Body of pancreas (tissue), 4 donors: ENCODE results near the gene KRT33A. TPM values are rescaled to one million over a fixed set of nuclear protein-coding genes. Genes with fewer than 3 reads are reported as not detected.

ENCODE experiments used
- ATAC-seq: fragments of 150-250 bp; one replicate; pipeline ENCODE4 v1.9.1; 2016
- DNase-seq, 4 donors: peaks; one replicate each; pipeline ENCODE4 v3.0.0-alpha.2; 2019
- H3K27ac ChIP-seq, 4 donors: fragments of 200-600 bp; sonication (generic); 1 replicate in 3 of 4; 2 replicates in 1 of 4; pipeline versions ENCODE4 v1.5.1 to v1.6.1; 2016 to 2019; ENCODE audit warnings: mild to moderate bottlenecking in 1 of 4, mixed read lengths in 1 of 4, moderate library complexity in 1 of 4
- H3K27me3 ChIP-seq, 2 donors: fragments of 200-600 bp; sonication (generic); one replicate each; pipeline ENCODE4 v1.6.0; 2016; ENCODE audit warnings: mild to moderate bottlenecking in 1 of 2
- H3K36me3 ChIP-seq, 2 donors: fragments of 200-600 bp; sonication (generic); replicated peaks in 1 of 2; 2 replicates each; pipeline ENCODE4 v1.5.1; 2016; ENCODE audit warnings: low read depth in 2 of 2; ENCODE audit not compliant: insufficient read depth in 1 of 2
- H3K4me1 ChIP-seq: fragments of 200-600 bp; sonication (generic); one replicate; pipeline ENCODE4 v1.6.0; 2016
- H3K4me3 ChIP-seq, 2 donors: fragments of 200-600 bp; sonication (generic); 1 replicate in 1 of 2; 2 replicates in 1 of 2; pipeline ENCODE4 v1.5.1; 2016 to 2019
- H3K9me3 ChIP-seq, 3 donors: fragments of 200-600 bp; sonication (generic); 1 replicate in 2 of 3; 2 replicates in 1 of 3; pipeline ENCODE4 v1.5.1; 2016
- CTCF ChIP-seq, 7 experiments: fragments of 450-650 bp in 4 of 7; fragments of 200-600 bp in 3 of 7; sonication (generic) in 3 of 7; IDR thresholded peaks; one replicate each; pipeline ENCODE4 v1.5.1; 2016 to 2019; ENCODE audit warnings: antibody characterized with exemption in 7 of 7
- POLR2A ChIP-seq, 3 donors: fragments of 450-650 bp; IDR thresholded peaks; one replicate each; pipeline ENCODE4 v1.6.1; 2016; ENCODE audit warnings: antibody characterized with exemption in 3 of 3, mild to moderate bottlenecking in 2 of 3
- WGBS, 2 donors: methylation state at CpG; one replicate each; pipeline ENCODE4 v1.1.5; 2017; 5-methylcytosine and 5-hydroxymethylcytosine counted together
- intact Hi-C: fragments of 100-400 bp; cut with DNase I; formaldehyde crosslinking; loops from one replicate; pipeline ENCODE4 v1.15.1; 2023
- total RNA-seq, 2 donors: library from RNA; depleted of rRNA; stranded (reverse); fragments of >200 nt; gene quantifications; one replicate each; pipeline ENCODE4 v1.1.0, GENCODE V29; 2016

The KRT33A gene
- total RNA-seq, 2 donors from 2014 or later: not detected

- H3K4me3 ChIP-seq: no peak overlapping the region
- TF ChIP-seq CTCF (IDR thresholded peaks at IDR 0.05) (no peak), POLR2A (IDR thresholded peaks at IDR 0.05) (no peak)
- no peak for DNase-seq
- H3K27ac ChIP-seq: no peak overlapping the region
- 64 to 69% methylated on average over 7 of the region's 7 CpGs for WGBS, 2 donors
- H3K9me3 ChIP-seq: no peaks in the 10 kb centered on the region
- no peak for ATAC-seq
- H3K36me3 ChIP-seq: no peaks in the 10 kb centered on the region
- peaks cover 15% of the 10 kb centered on the region for H3K4me1 ChIP-seq
- intact Hi-C loops: no loop called here
- no peaks in the 10 kb centered on the region for H3K27me3 ChIP-seq
These were observed 9.4 kb downstream of the KRT33A start for GRCh38 chr17:41340934-41341861.

GRCh38 chr17:41340494-41340893, 10.1 kb downstream of the KRT33A start:
- Histone ChIP-seq H3K9me3 (no peaks in the 10 kb centered on the region), H3K27me3 (no peaks in the 10 kb centered on the region), H3K36me3 (no peaks in the 10 kb centered on the region), H3K4me3 (no peak overlapping the region), H3K27ac (no peak overlapping the region), H3K4me1 (peaks cover 15% of the 10 kb centered on the region)
- WGBS, 2 donors: 12 to 15% methylated on average over 2 to 3 of the region's 3 CpGs
- DNase-seq: no peak
- intact Hi-C loops: no loop called here
- ATAC-seq: no peak
- TF ChIP-seq POLR2A (IDR thresholded peaks at IDR 0.05) (no peak), CTCF (IDR thresholded peaks at IDR 0.05) (no peak)

- H3K27me3 ChIP-seq: no peaks in the 10 kb centered on the region
- no peaks in the 10 kb centered on the region for H3K36me3 ChIP-seq
- DNase-seq (no peak), ATAC-seq (no peak)
- intact Hi-C loops: no loop called here
- H3K4me3 ChIP-seq: no peak overlapping the region
- H3K4me1 ChIP-seq: peaks cover 15% of the 10 kb centered on the region
- no peak overlapping the region for H3K27ac ChIP-seq
- no peaks in the 10 kb centered on the region for H3K9me3 ChIP-seq
- WGBS, 2 donors: 29 to 43% methylated on average over 2 of the region's 2 CpGs
- TF ChIP-seq CTCF (IDR thresholded peaks at IDR 0.05): no peak
- TF ChIP-seq POLR2A (IDR thresholded peaks at IDR 0.05): no peak
These were observed 11.0 kb downstream of the KRT33A start for GRCh38 chr17:41339571-41340172.

GRCh38 chr17:41338961-41339485, 11.6 kb downstream of the KRT33A start:
- Histone ChIP-seq H3K4me1 (peaks cover 15% of the 10 kb centered on the region), H3K27me3 (no peaks in the 10 kb centered on the region), H3K36me3 (no peaks in the 10 kb centered on the region), H3K27ac (no peak overlapping the region), H3K4me3 (no peak overlapping the region), H3K9me3 (no peaks in the 10 kb centered on the region)
- TF ChIP-seq POLR2A (IDR thresholded peaks at IDR 0.05) (no peak), CTCF (IDR thresholded peaks at IDR 0.05) (no peak)
- intact Hi-C loops: no loop called here
- ATAC-seq (peak; percentile 52), DNase-seq (no peak)
- WGBS, 2 donors: 33 to 45% methylated on average over 5 of the region's 5 CpGs
